Thoracic aorta (tissue), 2 donors: ENCODE measurements around the gene CALY. TPM values are rescaled to one million over a fixed set of nuclear protein-coding genes. Genes with fewer than 3 reads are reported as not detected.
A peak's percentile ranks its signal among the peaks of the same experiment; 100 is the strongest.

Experiments
- ATAC-seq: fragments of 150-250 bp; one replicate; pipeline ENCODE4 v1.8.0; 2017; ENCODE audit warnings: low read depth; ENCODE audit not compliant: insufficient number of reproducible peaks, low FRiP score
- DNase-seq: peaks from one replicate; pipeline ENCODE4 v3.0.0-alpha.2; 2020; ENCODE audit warnings: low spot score
- H3K27ac ChIP-seq, 2 donors: fragments of 200-600 bp; sonication (generic); 1 replicate in 1 of 2; 2 replicates in 1 of 2; pipeline ENCODE4 v1.5.1; 2016; ENCODE audit warnings: mild to moderate bottlenecking in 2 of 2, moderate library complexity in 2 of 2
- H3K27me3 ChIP-seq: fragments of 200-600 bp; sonication (generic); replicated peaks from 2 replicates; pipeline ENCODE4 v1.6.0; 2016; ENCODE audit warnings: mild to moderate bottlenecking; ENCODE audit not compliant: insufficient read depth
- H3K36me3 ChIP-seq: fragments of 200-600 bp; sonication (generic); one replicate; pipeline ENCODE4 v1.5.1; 2016
- H3K4me1 ChIP-seq, 2 donors: fragments of 200-600 bp; sonication (generic); 1 replicate in 1 of 2; 2 replicates in 1 of 2; pipeline versions ENCODE4 v1.5.1 to v1.6.0; 2016; ENCODE audit warnings: low read depth in 2 of 2, mild to moderate bottlenecking in 1 of 2; ENCODE audit not compliant: control insufficient read depth in 1 of 2
- H3K4me3 ChIP-seq: fragments of 200-600 bp; sonication (generic); 2 replicates; pipeline ENCODE4 v1.5.1; 2016; ENCODE audit warnings: mild to moderate bottlenecking
- H3K9me3 ChIP-seq: fragments of 200-600 bp; sonication (generic); 2 replicates; pipeline ENCODE4 v1.5.1; 2016
- total RNA-seq, 2 donors: library from RNA; depleted of rRNA; stranded (reverse); fragments of >200 nt; gene quantifications; one replicate each; pipeline versions ENCODE4 v1.1.0 to v1.2.3, GENCODE V29; 2016
- TF ChIP-seq, protein P1 (sequence below): fragments of 200-600 bp; sonication (generic); IDR thresholded peaks from one replicate; pipeline ENCODE4 v1.5.1; 2019; ENCODE audit warnings: antibody characterized with exemption

The CALY gene
- total RNA-seq, 2 donors from 2014 or later: not detected

DNA sequence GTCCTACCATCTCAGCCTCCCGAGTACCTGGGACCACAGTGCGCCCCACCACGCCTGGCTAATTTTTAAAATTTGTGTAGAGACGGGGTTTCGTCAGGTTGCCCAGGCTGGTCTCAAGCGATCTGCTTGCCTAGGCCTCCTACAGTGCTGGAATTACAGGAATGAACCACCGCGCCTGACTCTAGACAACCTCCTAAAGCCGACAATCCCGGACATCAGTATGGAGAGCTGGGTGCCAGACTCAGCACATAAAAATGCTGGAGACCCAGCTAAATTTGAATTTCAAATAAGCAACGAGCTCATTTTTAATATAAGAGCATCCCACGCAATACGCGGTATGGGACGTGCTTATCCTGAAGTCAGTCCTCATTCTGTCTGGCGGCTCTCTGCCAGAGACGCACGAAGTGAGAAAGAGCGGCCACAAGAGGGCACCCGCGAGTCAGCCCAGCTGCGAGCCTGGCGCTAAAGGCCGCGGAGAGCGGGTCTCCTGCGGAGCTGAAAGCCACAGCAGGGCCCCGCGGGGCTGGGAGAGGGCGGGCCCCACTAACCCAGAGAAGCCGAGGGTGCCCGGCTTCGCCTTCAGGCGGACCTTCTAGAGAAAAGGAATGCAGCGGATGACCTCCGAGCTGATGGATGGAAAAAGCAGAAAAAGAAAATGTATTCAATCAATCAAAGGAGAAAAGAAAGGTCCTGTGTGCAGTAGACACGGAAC is 7.0 kb downstream of the CALY start:
- peak; percentile 37 for DNase-seq
- peak overlapping the region; percentile 53 for H3K4me3 ChIP-seq
- H3K27me3 ChIP-seq: peaks cover 25% of the 10 kb centered on the region

DNA sequence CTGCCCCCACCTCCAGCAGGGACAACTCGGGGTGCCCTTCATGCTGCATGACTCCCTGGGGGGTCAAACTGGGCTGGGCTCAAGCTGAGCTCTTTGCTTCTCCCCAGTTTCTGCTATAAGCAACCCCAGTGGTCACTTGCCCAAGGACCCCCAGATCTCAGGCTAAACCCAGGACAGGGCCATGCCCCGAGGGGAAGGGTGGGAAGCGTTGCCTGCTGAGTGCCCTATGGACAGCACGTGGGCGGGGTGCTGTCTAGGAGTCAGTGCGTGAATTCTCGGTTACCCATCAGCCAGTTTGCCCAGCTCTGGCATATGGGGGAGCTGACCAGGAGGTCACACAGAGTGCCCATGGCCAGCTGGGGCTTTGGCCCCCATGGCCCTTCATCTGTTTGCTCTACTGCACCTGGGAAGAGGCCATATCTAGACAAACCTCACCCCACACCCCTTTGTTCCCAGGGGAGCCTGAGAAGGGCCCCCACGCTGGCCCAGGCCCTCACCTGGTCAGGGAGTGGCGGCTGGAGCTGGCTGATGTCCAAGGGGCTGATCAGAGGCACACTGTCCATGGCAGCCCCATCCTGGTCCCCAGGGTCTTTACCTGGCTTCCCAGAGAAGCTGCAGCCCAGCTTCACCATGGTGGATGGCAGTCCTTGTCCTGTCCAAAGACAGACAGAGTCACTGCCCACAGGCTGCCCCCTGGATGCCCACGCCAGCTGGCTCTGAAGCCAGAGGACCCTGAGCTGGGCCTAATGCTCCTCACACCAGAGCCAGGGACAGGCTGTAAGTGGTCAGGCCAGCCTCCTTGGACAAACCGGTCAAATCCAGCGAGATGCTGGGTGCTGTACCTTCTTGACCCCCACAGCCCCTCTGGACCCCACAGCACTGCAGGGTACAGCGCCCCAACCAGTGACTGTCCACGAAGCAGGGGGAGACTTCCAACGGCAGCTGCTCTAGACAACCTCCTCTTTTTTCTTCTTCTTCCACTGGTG is 8.0 kb downstream of the CALY start:
- TF ChIP-seq, protein P1, sequence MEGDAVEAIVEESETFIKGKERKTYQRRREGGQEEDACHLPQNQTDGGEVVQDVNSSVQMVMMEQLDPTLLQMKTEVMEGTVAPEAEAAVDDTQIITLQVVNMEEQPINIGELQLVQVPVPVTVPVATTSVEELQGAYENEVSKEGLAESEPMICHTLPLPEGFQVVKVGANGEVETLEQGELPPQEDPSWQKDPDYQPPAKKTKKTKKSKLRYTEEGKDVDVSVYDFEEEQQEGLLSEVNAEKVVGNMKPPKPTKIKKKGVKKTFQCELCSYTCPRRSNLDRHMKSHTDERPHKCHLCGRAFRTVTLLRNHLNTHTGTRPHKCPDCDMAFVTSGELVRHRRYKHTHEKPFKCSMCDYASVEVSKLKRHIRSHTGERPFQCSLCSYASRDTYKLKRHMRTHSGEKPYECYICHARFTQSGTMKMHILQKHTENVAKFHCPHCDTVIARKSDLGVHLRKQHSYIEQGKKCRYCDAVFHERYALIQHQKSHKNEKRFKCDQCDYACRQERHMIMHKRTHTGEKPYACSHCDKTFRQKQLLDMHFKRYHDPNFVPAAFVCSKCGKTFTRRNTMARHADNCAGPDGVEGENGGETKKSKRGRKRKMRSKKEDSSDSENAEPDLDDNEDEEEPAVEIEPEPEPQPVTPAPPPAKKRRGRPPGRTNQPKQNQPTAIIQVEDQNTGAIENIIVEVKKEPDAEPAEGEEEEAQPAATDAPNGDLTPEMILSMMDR: no peak
- Histone ChIP-seq H3K27ac (no peak overlapping the region), H3K4me3 (no peak overlapping the region), H3K9me3 (no peaks in the 10 kb centered on the region), H3K27me3 (peaks cover 25% of the 10 kb centered on the region), H3K4me1 (peaks cover 9 to 24% of the 10 kb centered on the region in 2 donors), H3K36me3 (no peaks in the 10 kb centered on the region)
- DNase-seq (no peak), ATAC-seq (no peak)

More for the DNA sequence above, 7.0 kb downstream of the CALY start:
- ATAC-seq: no peak
- Histone ChIP-seq H3K9me3 (no peaks in the 10 kb centered on the region), H3K36me3 (no peaks in the 10 kb centered on the region), H3K4me1 (peaks cover 9 to 25% of the 10 kb centered on the region in 2 donors), H3K27ac (no peak overlapping the region)
- TF ChIP-seq, protein P1: peak; percentile 94

DNA sequence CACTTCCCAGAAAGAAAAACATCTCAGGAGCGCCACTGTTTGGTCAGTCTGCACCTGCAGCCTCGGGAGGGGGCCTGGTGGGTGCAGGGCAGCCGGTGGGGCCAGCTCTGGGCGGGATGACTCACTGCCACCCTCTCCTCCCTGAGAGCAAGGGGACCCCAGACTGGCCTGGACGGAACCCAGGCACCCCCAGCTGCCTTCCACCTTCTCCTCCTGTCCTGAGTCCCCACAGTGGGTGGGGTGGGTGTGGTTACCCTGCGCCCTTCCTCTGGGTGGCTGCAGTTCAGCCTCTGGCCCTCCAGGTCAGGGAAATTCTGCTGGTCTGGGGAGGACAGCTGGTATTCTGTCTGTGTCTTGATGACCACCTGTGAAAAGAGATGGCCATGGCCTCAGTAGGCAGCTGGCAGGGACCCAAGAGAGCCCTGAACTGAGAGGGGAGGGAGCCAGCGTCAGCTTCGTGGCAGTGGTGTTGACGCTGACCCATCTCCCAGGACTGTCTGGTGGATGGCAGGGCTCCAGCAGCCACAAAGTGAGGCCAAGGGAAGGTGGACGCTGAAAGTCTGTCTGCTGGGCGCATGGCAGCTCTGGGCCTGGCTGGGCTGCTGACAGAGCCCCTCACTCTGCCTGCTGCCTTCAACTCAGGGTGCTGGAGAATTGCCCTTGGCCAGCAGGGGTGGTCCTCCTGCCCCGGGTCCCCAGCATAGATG is 8.9 kb downstream of the CALY start:
- H3K9me3 ChIP-seq: no peaks in the 10 kb centered on the region
- H3K4me1 ChIP-seq: peaks cover 9 to 24% of the 10 kb centered on the region in 2 donors
- no peak overlapping the region for H3K27ac ChIP-seq
- no peaks in the 10 kb centered on the region for H3K36me3 ChIP-seq
- H3K4me3 ChIP-seq: no peak overlapping the region
- ATAC-seq (no peak), DNase-seq (no peak)
- H3K27me3 ChIP-seq: peaks cover 25% of the 10 kb centered on the region
- TF ChIP-seq, protein P1: no peak

DNA sequence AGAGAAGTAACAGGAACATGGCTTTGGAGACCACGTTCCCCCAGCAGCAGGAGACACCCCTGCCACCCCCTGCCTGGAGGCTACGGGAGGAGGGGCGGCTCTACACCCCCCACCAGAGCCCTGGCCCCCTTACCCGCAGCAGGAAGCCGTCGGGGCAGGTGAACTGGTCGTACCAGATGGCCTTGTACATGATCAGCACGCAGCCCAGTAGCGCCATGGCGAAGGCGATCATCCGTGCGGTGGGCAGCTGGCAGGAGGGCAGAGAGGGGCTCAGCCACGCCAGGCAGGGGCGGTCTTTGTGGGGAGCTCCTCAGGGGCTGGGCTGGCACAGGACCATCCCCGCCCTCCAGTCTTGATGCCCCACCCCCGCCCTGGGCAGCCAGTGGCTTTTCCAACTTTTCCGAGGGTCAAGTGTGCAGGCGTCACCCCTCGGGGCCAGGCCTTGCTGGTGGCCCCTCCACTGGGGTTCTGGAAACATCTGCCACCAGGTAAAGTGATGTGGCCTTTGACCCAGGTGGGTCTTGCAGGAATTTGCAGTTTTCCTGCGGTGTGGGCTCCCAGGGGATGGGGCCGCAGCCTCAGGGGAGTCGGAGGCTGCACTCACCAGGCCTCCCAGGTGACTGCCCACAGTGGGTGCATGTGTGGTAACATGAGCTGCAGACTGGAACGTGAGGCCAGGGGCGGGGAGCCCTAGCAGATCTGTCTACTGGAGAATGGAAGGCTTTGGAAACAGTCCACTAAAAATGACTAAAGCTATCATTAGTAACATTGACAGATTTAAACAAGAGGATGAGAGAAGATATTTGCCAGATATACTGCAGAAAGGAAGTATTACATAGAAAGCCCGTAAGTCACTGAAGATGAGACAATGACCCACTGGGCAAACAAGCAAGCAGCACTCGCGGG is 9.7 kb downstream of the CALY start:
- peaks cover 25% of the 10 kb centered on the region for H3K27me3 ChIP-seq
- ATAC-seq (no peak), DNase-seq (no peak)
- H3K4me1 ChIP-seq: peaks cover 9 to 24% of the 10 kb centered on the region in 2 donors
- TF ChIP-seq, protein P1: no peak
- no peaks in the 10 kb centered on the region for H3K36me3 ChIP-seq
- H3K27ac ChIP-seq: no peak overlapping the region
- no peaks in the 10 kb centered on the region for H3K9me3 ChIP-seq
- H3K4me3 ChIP-seq: no peak overlapping the region
